GM12891 (cell line): Measurements from ENCODE around the gene VWA2.

Experiments
- DNase-seq: peaks from one replicate; pipeline ENCODE4 v3.0.0; 2011; ENCODE audit warnings: low spot score; ENCODE audit not compliant: insufficient read length
- FAIRE-seq: peaks from 2 replicates; lab custom pipeline; 2011; peaks lifted over from hg19 to GRCh38; lab: Jason Lieb, UNC
- PAX5 ChIP-seq: IDR thresholded peaks from 2 replicates; pipeline ENCODE4 v1.6.1; 2011; ENCODE audit warnings: low read length, moderate library complexity, mild to moderate bottlenecking; ENCODE audit not compliant: insufficient read depth, severe bottlenecking
- POLR2A ChIP-seq: IDR thresholded peaks from 2 replicates; pipeline ENCODE4 v1.6.1; 2011; ENCODE audit warnings: low read depth, low read length, control low read depth
- POLR2AphosphoS5 ChIP-seq: IDR thresholded peaks from 2 replicates; pipeline ENCODE4 v1.6.1; 2011; ENCODE audit warnings: low read depth, low read length, control low read depth
- POU2F2 ChIP-seq: IDR thresholded peaks from 2 replicates; pipeline ENCODE4 v1.6.1; 2011; ENCODE audit warnings: low read depth, mild to moderate bottlenecking, control low read depth, low read length, moderate library complexity
- SPI1 ChIP-seq: IDR thresholded peaks from 2 replicates; pipeline ENCODE4 v1.6.1; 2011; ENCODE audit warnings: low read depth, low read length, control low read depth
- TAF1 ChIP-seq: IDR thresholded peaks from 2 replicates; pipeline ENCODE4 v1.6.1; 2011; ENCODE audit warnings: low read depth, low read length, control low read depth

The VWA2 gene

GRCh38 chr10:114271779-114272167 is 32.7 kb downstream of the VWA2 start:
- FAIRE-seq: no peak
- no peak for DNase-seq
- no peak for TF ChIP-seq POU2F2
- TF ChIP-seq POLR2A: no peak
- TF ChIP-seq POLR2AphosphoS5: no peak
- TF ChIP-seq PAX5: no peak
- no peak for TF ChIP-seq TAF1
- TF ChIP-seq SPI1: no peak

DNA sequence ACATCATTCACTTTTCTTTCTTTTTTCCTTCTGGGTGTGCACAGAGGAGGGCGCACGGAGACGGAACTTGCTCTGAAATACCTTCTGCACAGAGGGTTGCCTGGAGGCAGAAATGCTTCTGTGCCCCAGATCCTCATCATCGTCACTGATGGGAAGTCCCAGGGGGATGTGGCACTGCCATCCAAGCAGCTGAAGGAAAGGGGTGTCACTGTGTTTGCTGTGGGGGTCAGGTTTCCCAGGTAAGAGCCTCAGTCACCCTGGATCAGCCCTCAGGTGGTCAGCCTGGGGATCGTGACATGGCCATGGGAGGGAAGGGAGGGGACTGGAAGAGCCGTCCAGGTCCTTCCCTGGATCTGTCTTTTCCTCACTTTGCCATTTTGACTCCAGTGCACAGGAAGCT is 33.6 kb downstream of the VWA2 start:
- TF ChIP-seq SPI1 (no peak), TAF1 (no peak), POU2F2 (no peak), POLR2AphosphoS5 (no peak), PAX5 (no peak), POLR2A (no peak)
- DNase-seq (no peak), FAIRE-seq (no peak)

GRCh38 chr10:114273910-114274309 is 34.9 kb downstream of the VWA2 start:
- no peak for FAIRE-seq
- TF ChIP-seq SPI1 (no peak), POLR2AphosphoS5 (no peak), POLR2A (no peak), POU2F2 (no peak), PAX5 (no peak), TAF1 (no peak)
- DNase-seq: no peak

DNA sequence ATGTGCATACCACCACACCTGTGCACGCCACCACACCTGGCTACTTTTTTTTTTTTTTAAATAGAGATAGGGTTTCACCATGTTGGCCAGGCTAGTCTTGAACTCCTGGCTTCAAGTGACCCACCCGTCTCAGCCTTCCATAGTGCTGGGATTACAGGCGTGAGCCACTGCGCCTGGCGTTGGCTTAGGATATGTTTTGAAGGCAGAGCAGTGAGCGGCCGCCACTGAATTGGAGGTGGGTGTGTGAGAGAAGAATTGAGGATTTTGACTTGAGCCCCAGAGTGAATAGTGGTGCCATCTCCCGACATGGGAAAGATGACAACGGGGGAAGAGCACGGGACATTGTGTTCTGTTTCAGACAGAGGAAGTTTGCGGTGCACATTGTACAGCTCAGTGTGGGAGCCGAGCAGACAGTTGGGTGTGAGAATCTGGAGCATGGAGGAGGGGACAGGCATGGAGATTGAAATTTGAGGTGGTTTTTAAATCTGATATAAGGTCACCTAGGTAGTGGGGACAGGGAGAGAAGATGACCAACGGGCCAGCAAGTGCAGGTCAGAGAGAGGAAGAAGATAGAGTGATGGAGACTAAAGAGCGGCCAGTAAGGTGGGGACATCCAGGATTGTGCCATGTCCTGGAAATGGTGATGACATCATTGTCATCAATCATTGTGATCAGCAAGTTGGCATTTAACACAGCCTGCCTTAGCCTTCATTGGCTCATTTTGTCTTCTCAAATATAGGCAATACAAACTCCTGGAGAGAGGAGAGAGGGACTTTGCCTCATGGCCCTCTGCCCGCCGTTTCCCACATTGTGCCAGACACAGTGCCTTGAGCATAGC is 35.8 kb downstream of the VWA2 start:
- FAIRE-seq (no peak), DNase-seq (no peak)

DNA sequence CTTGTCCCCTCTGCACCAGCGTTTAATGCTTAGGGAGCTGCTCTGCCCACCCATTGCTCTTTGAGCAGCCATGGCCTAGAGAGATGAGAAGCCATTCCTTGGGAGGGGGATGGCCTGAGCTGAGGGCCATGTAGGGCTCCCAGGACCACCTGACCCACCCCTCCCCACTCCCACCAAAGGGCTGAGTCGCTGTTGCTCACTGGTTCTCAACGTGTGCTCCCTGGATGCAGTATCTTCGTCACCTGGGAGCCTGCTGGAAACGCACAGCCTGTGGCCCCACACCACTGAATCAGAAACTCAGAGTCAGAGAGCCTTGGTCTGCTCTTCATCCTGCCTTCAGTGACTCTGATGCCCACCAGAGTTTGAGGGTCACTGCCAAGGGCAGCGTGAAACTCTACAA is 37.0 kb downstream of the VWA2 start:
- FAIRE-seq: no peak
- TF ChIP-seq POLR2AphosphoS5 (no peak), POLR2A (no peak), PAX5 (no peak), TAF1 (no peak), SPI1 (no peak), POU2F2 (no peak)
- no peak for DNase-seq

More for the DNA sequence above, 35.8 kb downstream of the VWA2 start:
- TF ChIP-seq POLR2A: no peak
- TF ChIP-seq PAX5: no peak
- no peak for TF ChIP-seq POU2F2
- TF ChIP-seq POLR2AphosphoS5: no peak
- TF ChIP-seq TAF1: no peak
- TF ChIP-seq SPI1: no peak

GRCh38 chr10:114276671-114277070 is 37.6 kb downstream of the VWA2 start:
- DNase-seq (no peak), FAIRE-seq (no peak)
- TF ChIP-seq POU2F2 (no peak), SPI1 (no peak), PAX5 (no peak), TAF1 (no peak), POLR2A (no peak), POLR2AphosphoS5 (no peak)

GRCh38 chr10:114278140-114278883 is 39.3 kb downstream of the VWA2 start:
- FAIRE-seq (no peak), DNase-seq (no peak)
- TF ChIP-seq PAX5: no peak
- TF ChIP-seq TAF1: no peak
- no peak for TF ChIP-seq POU2F2
- TF ChIP-seq POLR2AphosphoS5: no peak
- no peak for TF ChIP-seq SPI1
- TF ChIP-seq POLR2A: no peak

GRCh38 chr10:114278884-114279191 is 39.8 kb downstream of the VWA2 start:
- DNase-seq (no peak), FAIRE-seq (no peak)
- no peak for TF ChIP-seq POLR2AphosphoS5
- no peak for TF ChIP-seq POU2F2
- no peak for TF ChIP-seq PAX5
- TF ChIP-seq SPI1: no peak
- TF ChIP-seq POLR2A: no peak

GRCh38 chr10:114279289-114279688 is 40.2 kb downstream of the VWA2 start:
- TF ChIP-seq POLR2AphosphoS5 (no peak), SPI1 (no peak)
- no peak for DNase-seq
- no peak for FAIRE-seq

- no peak for DNase-seq
- TF ChIP-seq PAX5 (no peak), SPI1 (no peak), POU2F2 (no peak), POLR2A (no peak), POLR2AphosphoS5 (no peak), TAF1 (no peak)
- no peak for FAIRE-seq
Measured at GRCh38 chr10:114279901-114280644, 41.0 kb downstream of the VWA2 start.
